Transverse colon (tissue), 4 donors: ENCODE data around the gene DST. TPM values are rescaled to one million over a fixed set of nuclear protein-coding genes. Genes with fewer than 3 reads are reported as not detected.

Experiments
- DNase-seq: peaks from one replicate; pipeline ENCODE4 v3.0.0-alpha.2; 2019
- H3K27ac ChIP-seq, 4 donors: fragments of 200-600 bp; sonication (generic); 2 replicates each; pipeline ENCODE4 v1.5.1; 2016 to 2018; ENCODE audit warnings: inconsistent platforms in 4 of 4
- H3K27me3 ChIP-seq: fragments of 200-600 bp; sonication (generic); 2 replicates; pipeline ENCODE4 v1.5.1; 2017; ENCODE audit warnings: inconsistent platforms
- H3K36me3 ChIP-seq, 4 donors: fragments of 200-600 bp; sonication (generic); 2 replicates each; pipeline ENCODE4 v1.5.1; 2017 to 2019; ENCODE audit warnings: inconsistent platforms in 4 of 4
- H3K4me1 ChIP-seq, 4 donors: fragments of 200-600 bp; sonication (generic); 2 replicates each; pipeline ENCODE4 v1.5.1; 2017 to 2020; ENCODE audit warnings: inconsistent platforms in 4 of 4
- H3K4me3 ChIP-seq, 4 donors: fragments of 200-600 bp; sonication (generic); 1 replicate in 1 of 4; 2 replicates in 3 of 4; pipeline versions ENCODE4 v1.5.1 to v1.6.1; 2017 to 2019; ENCODE audit warnings: inconsistent platforms in 4 of 4
- H3K9me3 ChIP-seq, 2 donors: fragments of 200-600 bp; sonication (generic); 2 replicates each; pipeline ENCODE4 v1.5.1; 2017 to 2019; ENCODE audit warnings: inconsistent platforms in 2 of 2
- EP300 ChIP-seq: sonication (generic); formaldehyde crosslinking; IDR thresholded peaks from one replicate; pipeline ENCODE4 v1.6.1; 2017; ENCODE audit warnings: antibody characterized with exemption, low read depth
- POLR2A ChIP-seq: fragments of 450-650 bp; IDR thresholded peaks from one replicate; pipeline ENCODE4 v1.6.1; 2016; ENCODE audit warnings: antibody characterized with exemption, mild to moderate bottlenecking, moderate library complexity
- POLR2AphosphoS5 ChIP-seq, 3 donors: sonication (generic); formaldehyde crosslinking; IDR thresholded peaks; one replicate each; pipeline ENCODE4 v1.6.1; 2016; ENCODE audit warnings: antibody characterized with exemption in 3 of 3
- WGBS, 2 donors: methylation state at CpG; one replicate each; pipeline ENCODE4 v1.1.5; 2018; ENCODE audit warnings: low coverage in 1 of 2; 5-methylcytosine and 5-hydroxymethylcytosine counted together
- in situ Hi-C, 4 donors: fragments of 200-750 bp; cut with MboI; loops; one replicate each; pipeline versions ENCODE4 v1.15.0 to v1.15.1; 2017; ENCODE audit warnings: low sequenced_read_pairs in 3 of 4, low pct_ligation_motif_present in 1 of 4, low pct_unique_long_range_greater_than_20kb in 1 of 4
- intact Hi-C: fragments of 100-400 bp; cut with DNase I; formaldehyde crosslinking; loops from one replicate; pipeline ENCODE4 v1.15.1; 2023; ENCODE audit warnings: low total_unique reads
- total RNA-seq, 4 donors: library from RNA; depleted of rRNA; stranded (reverse); fragments of >200 nt; gene quantifications; one replicate each; pipeline ENCODE4 v1.1.0, GENCODE V29; 2016
- TF ChIP-seq, protein P1 (sequence below), 5 experiments: fragments of 200-600 bp in 3 of 5; fragments of 450-650 bp in 2 of 5; sonication (generic) in 3 of 5; IDR thresholded peaks; 1 replicate in 2 of 5; 2 replicates in 3 of 5; pipeline ENCODE4 v1.5.1; 2016 to 2017; ENCODE audit warnings: antibody characterized with exemption in 5 of 5, inconsistent platforms in 3 of 5, mild to moderate bottlenecking in 2 of 5, moderate library complexity in 1 of 5

Gene DST
- total RNA-seq, 4 donors from 2014 or later: 280 to 535 (median 428) TPM

DNA sequence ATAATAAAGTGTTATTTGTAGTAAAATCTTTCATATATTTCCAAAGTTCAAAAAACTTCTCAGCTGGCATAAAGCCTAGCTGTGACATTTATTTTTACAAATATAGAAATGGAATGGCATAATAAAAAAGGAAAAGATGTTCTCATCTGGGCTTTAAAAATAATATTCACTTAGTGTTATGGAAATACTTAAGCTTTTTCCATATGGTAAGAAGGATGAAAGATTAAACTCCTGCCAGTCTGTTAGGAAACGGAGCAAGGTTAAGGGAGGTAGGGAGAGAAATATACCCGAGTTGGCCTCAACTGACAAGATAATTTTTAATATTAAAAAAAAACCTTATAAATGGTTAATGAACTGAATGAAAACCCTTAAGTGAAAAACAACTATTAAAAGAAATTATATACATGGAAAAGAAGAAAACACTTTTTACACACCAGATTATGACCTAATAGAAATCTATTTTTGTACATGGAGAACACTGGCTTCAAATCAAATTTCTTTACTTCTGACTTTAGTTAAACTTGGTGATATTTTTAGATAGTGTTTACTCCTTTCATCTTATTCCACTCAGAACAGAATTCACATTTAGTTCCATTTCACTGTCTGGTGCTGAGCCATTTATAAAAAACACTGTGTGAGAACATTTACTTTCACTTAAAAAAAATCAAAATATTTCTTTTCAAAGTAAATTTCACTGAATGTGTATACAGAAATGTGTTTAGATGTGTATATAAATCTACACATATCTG lies 137.0 kb downstream of the DST start:
- peaks cover 0 to 17% (median 9%) of the 10 kb centered on the region in 4 donors for H3K4me1 ChIP-seq
- H3K9me3 ChIP-seq: no peaks in the 10 kb centered on the region
- in situ Hi-C loops: no loop called here
- H3K27ac ChIP-seq: peak overlapping the region; percentile 29 to 74 (median 58)
- no peaks in the 10 kb centered on the region for H3K27me3 ChIP-seq
- 35 to 49% methylated on average over 2 of the region's 2 CpGs for WGBS, 2 donors
- peaks cover 0 to 46% (median 12%) of the 10 kb centered on the region in 4 donors for H3K36me3 ChIP-seq
- no peak overlapping the region for H3K4me3 ChIP-seq
- TF ChIP-seq EP300 (no peak), POLR2A (no peak), POLR2AphosphoS5 (IDR thresholded peaks at IDR 0.05) (peak in 1 of 3 donors; percentile 3)
- TF ChIP-seq, protein P1, sequence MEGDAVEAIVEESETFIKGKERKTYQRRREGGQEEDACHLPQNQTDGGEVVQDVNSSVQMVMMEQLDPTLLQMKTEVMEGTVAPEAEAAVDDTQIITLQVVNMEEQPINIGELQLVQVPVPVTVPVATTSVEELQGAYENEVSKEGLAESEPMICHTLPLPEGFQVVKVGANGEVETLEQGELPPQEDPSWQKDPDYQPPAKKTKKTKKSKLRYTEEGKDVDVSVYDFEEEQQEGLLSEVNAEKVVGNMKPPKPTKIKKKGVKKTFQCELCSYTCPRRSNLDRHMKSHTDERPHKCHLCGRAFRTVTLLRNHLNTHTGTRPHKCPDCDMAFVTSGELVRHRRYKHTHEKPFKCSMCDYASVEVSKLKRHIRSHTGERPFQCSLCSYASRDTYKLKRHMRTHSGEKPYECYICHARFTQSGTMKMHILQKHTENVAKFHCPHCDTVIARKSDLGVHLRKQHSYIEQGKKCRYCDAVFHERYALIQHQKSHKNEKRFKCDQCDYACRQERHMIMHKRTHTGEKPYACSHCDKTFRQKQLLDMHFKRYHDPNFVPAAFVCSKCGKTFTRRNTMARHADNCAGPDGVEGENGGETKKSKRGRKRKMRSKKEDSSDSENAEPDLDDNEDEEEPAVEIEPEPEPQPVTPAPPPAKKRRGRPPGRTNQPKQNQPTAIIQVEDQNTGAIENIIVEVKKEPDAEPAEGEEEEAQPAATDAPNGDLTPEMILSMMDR (IDR thresholded peaks at IDR 0.05): no peak
- intact Hi-C loops: loop anchor here (2.0 kb wide), 1 partner anchor 39 kb away; no protein-coding TSS in a partner anchor
- no peak for DNase-seq

DNA sequence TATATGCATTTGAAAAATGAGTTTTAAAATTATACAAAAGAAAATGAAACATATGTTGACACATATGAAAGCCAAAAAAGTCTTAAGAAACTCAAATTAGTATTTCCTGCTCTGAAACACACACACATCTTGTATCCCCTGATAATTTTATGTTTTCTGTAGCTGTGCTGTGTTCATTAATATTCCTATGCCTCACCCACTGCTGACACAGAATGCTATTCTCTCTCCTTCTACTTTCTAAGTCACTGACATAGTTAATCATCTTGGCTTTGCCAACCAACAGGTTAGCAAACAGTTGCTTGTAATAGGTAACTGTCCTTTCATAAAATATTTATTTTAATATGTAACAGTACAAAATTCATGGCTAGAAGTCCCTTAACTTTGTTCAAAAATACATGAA lies 140.7 kb downstream of the DST start:
- Histone ChIP-seq H3K27me3 (no peaks in the 10 kb centered on the region), H3K9me3 (no peaks in the 10 kb centered on the region), H3K27ac (no peak overlapping the region), H3K4me1 (peaks cover 0 to 9% (median 3%) of the 10 kb centered on the region in 4 donors), H3K36me3 (peaks cover 0 to 52% (median 13%) of the 10 kb centered on the region in 4 donors), H3K4me3 (no peak overlapping the region)
- in situ Hi-C loops: no loop called here
- no peak for DNase-seq
- intact Hi-C loops: no loop called here
- TF ChIP-seq, protein P1 (IDR thresholded peaks at IDR 0.05): no peak
- TF ChIP-seq POLR2A (no peak), EP300 (no peak), POLR2AphosphoS5 (IDR thresholded peaks at IDR 0.05) (no peak)

DNA sequence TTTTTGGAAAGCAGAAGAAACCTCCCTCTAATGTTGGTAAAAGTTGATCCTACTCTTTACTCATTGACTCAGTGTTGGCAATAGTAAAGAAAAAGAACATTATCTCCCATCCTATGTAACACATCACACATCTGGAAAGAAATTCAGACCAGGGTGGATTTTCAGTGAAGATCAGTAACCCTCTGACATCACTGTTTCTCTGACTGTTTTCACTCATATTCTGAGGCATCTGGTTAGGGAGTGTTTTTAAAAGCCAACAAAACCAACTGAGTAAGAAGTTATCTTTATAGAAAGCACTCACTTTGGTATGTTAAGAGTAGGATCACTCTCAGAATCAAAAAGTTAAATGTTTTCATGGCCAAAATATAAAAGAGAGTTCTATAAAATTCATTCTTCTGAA lies 143.6 kb downstream of the DST start:
- in situ Hi-C loops (no loop called here), intact Hi-C loops (loop anchor here (10.0 kb wide), 1 partner anchor 46 kb away; no protein-coding TSS in a partner anchor)
- H3K4me1 ChIP-seq: peaks cover 0 to 11% (median 3%) of the 10 kb centered on the region in 4 donors
- H3K36me3 ChIP-seq: peaks cover 0 to 52% (median 16%) of the 10 kb centered on the region in 4 donors
- peak overlapping the region in 2 of 4 donors; percentile 43 to 57 for H3K27ac ChIP-seq
- TF ChIP-seq, protein P1 (IDR thresholded peaks at IDR 0.05): no peak
- TF ChIP-seq POLR2AphosphoS5 (IDR thresholded peaks at IDR 0.05) (no peak), POLR2A (no peak), EP300 (no peak)
- no peaks in the 10 kb centered on the region for H3K27me3 ChIP-seq
- no peak for DNase-seq
- no peak overlapping the region for H3K4me3 ChIP-seq
- no peaks in the 10 kb centered on the region for H3K9me3 ChIP-seq

DNA sequence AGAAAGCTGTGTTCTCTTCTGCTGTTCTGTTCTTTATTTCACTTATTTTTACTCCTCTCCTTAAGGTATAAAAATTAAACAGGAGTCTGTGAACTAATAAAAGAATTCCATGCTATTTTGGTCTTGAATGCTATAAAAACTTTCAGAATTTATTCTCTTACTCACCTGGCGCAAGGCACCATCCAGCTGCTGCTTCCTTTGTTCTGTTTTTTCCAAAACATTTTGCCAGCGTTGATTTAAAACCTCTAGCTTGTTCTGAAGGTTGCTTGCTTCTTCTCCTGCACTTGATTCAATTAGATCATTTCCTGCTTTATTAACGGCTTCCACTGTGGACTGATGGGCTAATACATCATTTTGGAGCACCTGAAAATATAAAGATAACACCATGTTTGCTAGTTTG lies 145.0 kb downstream of the DST start:
- 46 to 76% methylated on average over 3 of the region's 3 CpGs for WGBS, 2 donors
- Histone ChIP-seq H3K27me3 (no peaks in the 10 kb centered on the region), H3K4me1 (peaks cover 0 to 13% (median 4%) of the 10 kb centered on the region in 4 donors), H3K36me3 (peaks cover 0 to 55% (median 19%) of the 10 kb centered on the region in 4 donors), H3K9me3 (no peaks in the 10 kb centered on the region), H3K27ac (peak overlapping the region; percentile 13 to 57 (median 50)), H3K4me3 (no peak overlapping the region)
- no peak for DNase-seq
- intact Hi-C loops: loop anchor here (10.0 kb wide), 1 partner anchor 47 kb away; no protein-coding TSS in a partner anchor
- TF ChIP-seq POLR2A (no peak), EP300 (no peak), POLR2AphosphoS5 (IDR thresholded peaks at IDR 0.05) (no peak)
- TF ChIP-seq, protein P1 (IDR thresholded peaks at IDR 0.05): no peak
- in situ Hi-C loops: no loop called here
